Psoas muscle (tissue), 8 donors: Measurements from ENCODE around the gene SYT15B. TPM values are rescaled to one million over a fixed set of nuclear protein-coding genes. Genes with fewer than 3 reads are reported as not detected.
A peak's percentile ranks its signal among the peaks of the same experiment; 100 is the strongest.
"Not testable (repeated sequence)": the region's sequence is repeated elsewhere in the genome, so short reads cannot be mapped to it uniquely, and the experiment has no call there.

Source experiments
- ATAC-seq, 4 donors: fragments of 200-7000 bp; cut with Tn5 transposase; one replicate each; pipeline ENCODE4 v1.9.1; 2020; ENCODE audit warnings: moderate library complexity in 3 of 4, mild to moderate bottlenecking in 2 of 4
- DNase-seq, 2 donors: peaks; one replicate each; pipeline ENCODE4 v3.0.0-alpha.2; 2020
- H3K27ac ChIP-seq: fragments of 200-600 bp; one replicate; pipeline ENCODE4 v1.8.0; 2022
- H3K27me3 ChIP-seq, 3 donors: fragments of 200-600 bp in 1 of 3; one replicate each; pipeline versions ENCODE4 v1.6.1 to v1.8.0; 2013 to 2022; ENCODE audit warnings: low read length in 2 of 3, mild to moderate bottlenecking in 2 of 3, moderate library complexity in 1 of 3; ENCODE audit not compliant: insufficient read depth in 3 of 3
- H3K36me3 ChIP-seq, 2 donors: fragments of 200-600 bp in 1 of 2; one replicate each; pipeline versions ENCODE4 v1.6.1 to v1.8.0; 2013 to 2022; ENCODE audit warnings: low read depth in 1 of 2, mild to moderate bottlenecking in 1 of 2, moderate library complexity in 1 of 2; ENCODE audit not compliant: insufficient read depth in 1 of 2
- H3K4me1 ChIP-seq: fragments of 200-600 bp; one replicate; pipeline ENCODE4 v1.8.0; 2022
- H3K4me3 ChIP-seq: fragments of 200-600 bp; one replicate; pipeline ENCODE4 v1.8.0; 2022; ENCODE audit warnings: mild to moderate bottlenecking
- H3K9me3 ChIP-seq: fragments of 200-600 bp; one replicate; pipeline ENCODE4 v1.8.0; 2022
- WGBS, 3 donors: extraction: QIAGEN DNeasy Blood & Tissue Kit; methylation state at CpG; one replicate each; pipeline versions ENCODE4 v1.1.6 to v1.1.7; 2013; 5-methylcytosine and 5-hydroxymethylcytosine counted together
- intact Hi-C, 2 donors: fragments of 100-400 bp; cut with DNase I; formaldehyde crosslinking; loops; one replicate each; pipeline versions ENCODE4 v1.11.0 to v1.14.2; 2022
- polyA plus RNA-seq, 3 donors: library from polyadenylated mRNA; stranded (reverse); fragments of 200-250 nt; gene quantifications; one replicate each; pipeline ENCODE4 v1.2.3, GENCODE V29; 2013
- total RNA-seq, 4 donors: library from RNA; stranded (reverse); fragmentation: NEBNext Ultra II Directional in 2 of 4; extraction: Animal tissue kit (Norgen Biotek cat#: 25700) in 2 of 4; gene quantifications; one replicate each; pipeline versions ENCODE4 v1.2.1 to v1.2.4, GENCODE V29; 2021 to 2023
- donor health status: healthy with polysubstance abuse.
- donor health status: DM: no; HTN: no; CAD: no; lungs with moderate emphysema.
- donor health status: Bipolar disorder and iron deficiency.
- donor health status: healthy.
- donor health status: DM: yes; HTN: yes; CAD: no.
- donor health status: DM: no; HTN: no; CAD: no.
- donor health status: DM: no; HTN: no; CAD: no.
- donor health status: DM: yes; HTN: yes; CAD: no.

Gene SYT15B
- total and polyA plus RNA-seq, 7 donors: 0.15 to 1.5 (median 0.33) TPM; not detected in 2

DNA sequence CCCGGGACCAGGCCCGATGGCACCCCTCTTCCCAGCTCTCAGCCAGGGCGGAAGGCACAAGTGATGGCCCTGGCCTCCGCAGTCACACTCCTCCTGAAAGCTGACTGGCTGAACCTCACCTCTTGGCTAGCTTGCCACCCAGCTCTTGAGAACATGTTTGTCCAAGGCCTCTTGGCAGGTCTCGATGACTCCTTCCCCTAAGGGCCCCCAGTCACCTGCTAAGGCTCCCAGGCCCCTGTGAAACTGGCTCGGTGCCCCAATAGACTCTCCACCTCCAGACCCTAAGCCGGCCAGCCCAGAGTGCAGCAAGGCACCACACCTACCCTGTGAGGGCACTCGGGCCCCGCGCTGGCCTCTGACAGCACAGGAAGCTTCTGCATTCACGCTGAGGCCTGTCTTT lies 4.5 kb downstream of the SYT15B start:
- H3K36me3 ChIP-seq, DNase-seq, intact Hi-C loops, ATAC-seq, H3K9me3 ChIP-seq, H3K27ac ChIP-seq, H3K4me1 ChIP-seq, H3K4me3 ChIP-seq, H3K27me3 ChIP-seq: not testable (repeated sequence)
- WGBS, 3 donors: 55 to 63% methylated on average over 1 of the region's 11 CpGs; no CpG with 5 or more reads in 1 of the 3 donors

DNA sequence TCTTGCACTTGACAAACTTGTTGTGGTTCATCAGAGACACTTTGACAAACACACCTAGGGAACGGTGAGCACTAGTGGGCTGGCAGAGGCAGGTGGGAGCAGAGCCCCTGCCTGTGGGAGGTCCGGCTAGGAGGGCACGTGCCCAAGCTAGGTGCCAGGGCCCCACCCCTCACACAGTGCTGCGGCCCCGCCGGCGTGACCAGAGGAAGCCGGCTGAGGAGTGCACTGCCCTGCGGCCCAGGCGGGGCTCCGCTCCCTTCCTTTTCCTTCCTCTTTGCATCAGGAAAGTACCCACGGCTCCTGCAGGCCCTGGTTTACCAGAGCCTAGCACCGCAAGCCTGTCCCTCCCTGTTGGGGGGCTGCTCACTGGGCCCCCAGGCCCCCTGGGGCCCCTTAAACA lies 7.2 kb downstream of the SYT15B start:
- H3K4me1 ChIP-seq, intact Hi-C loops, H3K27me3 ChIP-seq, H3K9me3 ChIP-seq, H3K36me3 ChIP-seq, H3K4me3 ChIP-seq, DNase-seq, H3K27ac ChIP-seq: not testable (repeated sequence)
- WGBS, 3 donors: no CpG with 5 or more reads among the region's 13 CpGs
- peak in 1 of 4 donors; percentile 41 for ATAC-seq

DNA sequence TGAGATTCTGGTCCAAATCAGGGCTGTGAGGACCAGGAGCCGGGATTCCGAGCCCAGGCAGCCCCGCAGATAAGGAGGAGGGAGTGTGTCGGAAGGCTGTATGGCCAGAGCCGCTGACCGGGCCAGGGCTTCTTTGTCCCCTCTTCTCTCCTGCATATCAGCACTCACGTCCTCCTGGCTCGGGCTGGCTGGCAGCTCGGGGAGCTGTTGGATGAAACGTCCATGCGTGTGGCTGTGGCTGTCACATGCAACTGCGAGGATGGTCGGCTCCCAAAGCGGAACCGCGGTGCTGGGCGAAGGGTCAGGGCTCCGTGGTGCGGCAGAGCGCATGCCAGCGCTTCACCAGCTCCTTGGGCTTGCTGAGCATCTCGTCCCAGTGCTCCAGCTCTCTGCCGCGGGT lies 9.5 kb downstream of the SYT15B start:
- H3K4me1 ChIP-seq, H3K4me3 ChIP-seq, H3K27ac ChIP-seq, ATAC-seq, H3K36me3 ChIP-seq, H3K9me3 ChIP-seq, H3K27me3 ChIP-seq, DNase-seq, intact Hi-C loops: not testable (repeated sequence)
- WGBS, 3 donors: no CpG with 5 or more reads among the region's 24 CpGs

DNA sequence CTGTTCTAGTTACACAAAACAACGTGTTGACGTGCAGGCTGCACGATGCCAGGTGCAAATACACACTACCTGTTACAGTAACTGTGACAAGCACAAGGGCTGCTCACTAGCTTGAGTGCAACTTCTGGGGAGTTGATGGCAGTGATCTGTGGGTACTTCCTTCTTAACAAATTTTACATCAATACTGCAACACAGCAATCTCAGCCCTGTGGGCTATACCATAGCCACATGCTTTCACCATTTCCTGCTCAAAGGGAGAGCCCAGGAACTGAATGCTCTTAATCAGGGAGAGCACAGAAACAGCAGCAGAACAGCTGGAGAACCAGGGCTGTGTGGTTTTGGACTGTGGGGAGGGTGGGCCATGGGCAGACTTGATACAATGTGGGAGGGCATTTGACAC lies 10.2 kb downstream of the SYT15B start:
- intact Hi-C loops, H3K4me1 ChIP-seq, H3K4me3 ChIP-seq, H3K9me3 ChIP-seq, H3K27ac ChIP-seq, ATAC-seq, DNase-seq, H3K27me3 ChIP-seq, H3K36me3 ChIP-seq: not testable (repeated sequence)
- 65% methylated on average over 2 of the region's 3 CpGs; no CpG with 5 or more reads in 2 of the 3 donors for WGBS, 3 donors

DNA sequence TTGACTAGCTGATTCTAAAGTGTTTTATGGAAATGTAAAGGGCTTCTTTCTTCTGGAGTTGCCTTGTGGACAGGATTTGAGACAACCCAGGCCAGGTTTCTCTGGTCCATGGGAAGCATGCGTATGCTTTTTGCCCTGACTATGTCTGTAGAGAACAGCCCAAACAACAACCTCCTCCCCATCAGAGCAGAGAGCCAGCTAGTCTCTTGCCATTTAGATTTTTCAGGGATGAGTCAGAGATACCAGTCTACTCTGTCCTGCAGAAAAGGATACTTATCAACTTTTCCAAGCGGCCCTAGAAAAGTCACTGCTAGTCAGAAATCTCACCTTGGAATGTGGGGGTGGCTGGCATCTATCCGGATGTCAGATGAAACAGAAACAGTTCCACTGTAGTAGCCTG lies 11.6 kb downstream of the SYT15B start:
- WGBS, 3 donors: no CpG with 5 or more reads among the region's 3 CpGs
- H3K4me1 ChIP-seq, intact Hi-C loops, H3K4me3 ChIP-seq, H3K27me3 ChIP-seq, ATAC-seq, H3K36me3 ChIP-seq, DNase-seq, H3K27ac ChIP-seq, H3K9me3 ChIP-seq: not testable (repeated sequence)

DNA sequence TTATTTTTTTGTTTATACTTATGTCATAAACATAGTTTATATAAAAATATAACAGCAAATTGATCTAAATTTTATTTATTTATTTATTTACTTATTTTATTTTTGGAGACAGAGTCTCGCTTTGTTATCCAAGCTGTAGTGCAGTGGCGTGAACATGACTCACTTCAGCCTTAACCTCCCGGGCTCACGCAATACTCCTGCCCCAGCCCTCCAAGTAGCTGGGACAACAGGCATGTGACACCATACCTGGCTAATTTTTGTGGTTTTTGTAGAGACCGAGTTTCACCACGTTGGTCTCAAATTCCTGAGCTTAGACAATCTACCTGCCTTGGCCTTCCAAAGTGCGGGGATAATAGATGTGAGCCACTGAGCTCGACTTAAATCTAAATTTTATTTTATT lies 13.0 kb downstream of the SYT15B start:
- intact Hi-C loops, H3K4me3 ChIP-seq, DNase-seq, H3K27ac ChIP-seq, H3K27me3 ChIP-seq, H3K36me3 ChIP-seq, H3K9me3 ChIP-seq, H3K4me1 ChIP-seq, ATAC-seq: not testable (repeated sequence)
- no CpG with 5 or more reads among the region's 8 CpGs for WGBS, 3 donors

DNA sequence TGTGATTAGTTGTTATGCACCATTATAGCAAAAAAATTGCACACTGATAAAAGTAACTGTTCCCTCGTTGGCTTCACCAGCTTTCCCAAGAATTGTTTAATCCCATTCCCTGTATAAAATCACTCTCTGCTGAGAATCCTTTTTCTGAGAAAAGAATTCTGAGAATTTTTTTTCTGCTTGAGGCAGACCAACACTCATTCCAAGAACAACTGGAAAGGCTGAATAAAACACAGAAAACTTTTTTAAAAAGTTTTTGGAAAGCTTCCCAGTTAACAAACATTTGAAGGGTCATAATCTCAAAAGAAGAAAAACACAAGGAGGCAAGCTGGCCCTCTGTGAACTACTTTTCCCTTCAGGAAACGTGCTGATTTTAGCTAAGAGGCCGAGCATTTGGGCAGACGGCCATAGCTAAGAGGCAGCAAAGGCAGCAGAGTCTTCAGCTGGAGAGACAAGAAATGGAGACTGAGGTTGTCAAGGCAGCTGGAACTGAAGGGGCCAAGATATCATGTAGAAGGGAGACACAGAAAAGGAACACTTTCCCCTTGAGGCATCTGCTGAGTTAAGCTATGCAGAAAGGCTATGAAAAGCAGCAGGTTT lies 16.5 kb downstream of the SYT15B start:
- H3K4me1 ChIP-seq, H3K9me3 ChIP-seq, H3K36me3 ChIP-seq, DNase-seq, H3K27me3 ChIP-seq, ATAC-seq, H3K27ac ChIP-seq, intact Hi-C loops, H3K4me3 ChIP-seq: not testable (repeated sequence)
- 29 to 41% (median 30%) methylated on average over 3 of the region's 4 CpGs for WGBS, 3 donors

DNA sequence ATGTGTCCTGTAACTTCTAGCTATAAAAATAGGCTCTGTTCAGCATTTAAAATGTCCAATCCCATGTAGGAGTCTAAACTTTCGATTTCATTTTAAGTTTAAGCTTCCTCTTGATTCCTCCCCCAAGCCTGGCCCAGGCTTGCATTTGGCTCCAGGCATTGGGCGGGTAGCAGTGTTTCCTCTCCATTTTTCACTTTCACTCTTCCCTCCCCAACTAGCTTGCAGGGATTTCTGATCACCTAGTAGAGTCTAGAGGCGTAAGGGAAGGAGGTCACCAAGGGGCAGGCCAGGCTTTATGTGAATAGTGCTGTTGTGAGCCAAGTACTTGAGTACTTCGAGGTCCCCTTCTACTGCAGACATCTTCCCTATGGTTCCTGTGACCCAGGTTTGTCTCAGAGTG lies 18.5 kb downstream of the SYT15B start:
- H3K4me1 ChIP-seq, ATAC-seq, intact Hi-C loops, H3K27me3 ChIP-seq, H3K9me3 ChIP-seq, H3K27ac ChIP-seq, H3K36me3 ChIP-seq, DNase-seq, H3K4me3 ChIP-seq: not testable (repeated sequence)
- WGBS, 3 donors: 22 to 75% (median 55%) methylated on average over 1 to 2 of the region's 4 CpGs

DNA sequence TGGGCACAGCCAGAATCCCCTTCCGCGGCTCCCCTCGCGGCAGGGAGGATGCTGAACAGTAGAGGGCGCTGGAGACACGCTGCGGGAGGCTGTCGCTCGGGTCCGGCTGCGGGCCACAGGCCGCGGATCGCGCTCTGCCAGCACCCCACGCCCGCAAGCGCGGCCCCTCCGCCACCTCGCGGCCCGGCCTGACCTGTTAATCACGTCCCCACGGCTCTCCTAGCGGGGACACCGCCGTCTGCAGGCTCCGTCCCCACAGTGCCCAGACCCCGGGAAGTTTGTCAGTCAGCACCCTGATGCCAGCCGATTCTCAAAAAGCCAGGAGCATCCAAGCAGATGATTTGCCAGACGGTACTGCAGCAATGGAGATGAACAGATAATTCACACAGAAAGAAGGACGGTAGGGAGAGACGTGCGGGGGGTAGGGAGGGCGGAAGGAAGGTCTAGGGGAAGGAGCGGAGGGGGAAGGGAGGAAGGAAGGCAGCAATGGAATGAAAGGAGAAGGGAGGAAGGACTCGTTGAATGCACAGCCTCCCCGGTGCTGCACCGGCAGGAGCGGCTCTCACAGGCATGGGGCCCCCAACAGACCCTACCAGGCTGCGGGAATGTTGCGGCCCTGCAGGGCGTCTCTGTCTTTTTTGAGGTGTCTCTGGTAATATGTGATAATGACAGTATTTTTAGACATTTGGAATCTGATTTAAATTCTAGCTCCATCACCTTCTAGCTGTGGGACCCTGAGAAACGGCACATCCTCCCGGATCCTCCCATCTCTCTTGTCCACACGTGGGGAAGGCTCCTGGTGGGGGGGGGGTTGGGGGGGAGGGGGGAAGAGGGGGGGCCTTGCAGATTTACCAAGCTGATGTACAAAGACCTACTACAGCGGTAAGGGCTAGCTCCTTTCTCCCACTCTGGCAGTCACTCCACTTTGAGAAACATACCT lies 19.5 kb downstream of the SYT15B start:
- H3K36me3 ChIP-seq, intact Hi-C loops, H3K9me3 ChIP-seq, H3K27me3 ChIP-seq, H3K27ac ChIP-seq, H3K4me1 ChIP-seq: not testable (repeated sequence)
- H3K4me3 ChIP-seq: peak overlapping the region; percentile 52
- peak; percentile 73 to 86 (median 82) for ATAC-seq
- 4 to 17% (median 15%) methylated on average over 9 to 37 of the region's 48 CpGs for WGBS, 3 donors
- peak; percentile 33 to 49 for DNase-seq

DNA sequence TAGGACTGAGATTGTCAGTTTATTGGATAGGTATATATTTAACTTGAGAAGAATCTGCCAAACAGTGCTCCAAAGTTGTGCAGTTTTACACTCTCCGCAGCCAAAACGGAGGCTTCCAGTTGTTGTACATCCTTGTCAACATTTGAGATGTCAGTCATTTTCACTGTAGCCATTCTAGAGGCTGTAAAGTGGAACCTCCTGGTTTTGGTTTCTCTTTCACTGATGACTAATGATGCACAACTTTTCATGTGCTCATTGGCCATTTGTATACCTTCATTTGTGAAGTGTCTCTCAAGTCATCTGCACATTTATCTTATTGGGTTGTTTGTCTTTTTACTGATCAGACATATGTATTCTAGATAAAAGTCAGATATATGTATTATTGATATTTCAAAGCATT lies 22.5 kb downstream of the SYT15B start:
- H3K27me3 ChIP-seq, intact Hi-C loops, H3K27ac ChIP-seq, DNase-seq, H3K9me3 ChIP-seq, H3K4me3 ChIP-seq, ATAC-seq, H3K4me1 ChIP-seq, H3K36me3 ChIP-seq: not testable (repeated sequence)
- 49 to 63% (median 52%) methylated on average over 2 of the region's 2 CpGs for WGBS, 3 donors

DNA sequence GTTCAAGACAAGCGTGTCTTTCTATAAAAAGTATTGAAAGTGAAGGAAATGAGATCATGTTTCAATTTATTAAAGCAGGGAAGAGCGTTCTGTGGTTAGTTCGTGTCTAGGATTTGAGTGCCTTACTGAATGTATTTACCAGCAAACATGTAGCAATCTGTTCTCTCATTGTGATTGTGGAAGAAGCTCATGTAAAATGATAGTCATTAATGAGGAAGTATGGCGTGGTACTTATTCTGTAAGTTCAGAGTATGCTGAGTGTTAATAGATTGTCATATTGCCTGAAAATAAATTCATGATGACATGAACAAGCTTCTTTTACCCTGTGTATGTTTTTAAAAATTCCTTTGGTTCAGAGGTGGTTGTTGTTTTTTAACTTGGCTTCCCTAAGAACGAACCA lies 32.5 kb downstream of the SYT15B start:
- H3K4me1 ChIP-seq, intact Hi-C loops, H3K27me3 ChIP-seq, H3K9me3 ChIP-seq, H3K4me3 ChIP-seq, DNase-seq, H3K36me3 ChIP-seq, H3K27ac ChIP-seq, ATAC-seq: not testable (repeated sequence)
- WGBS, 3 donors: no CpG with 5 or more reads among the region's 5 CpGs
